BE2C (cell line): ENCODE data around the gene RNF19B.

ENCODE experiments used
- DNase-seq: peaks from one replicate; pipeline ENCODE4 v3.0.0-alpha.2; 2020
- H3K27me3 ChIP-seq: fragments of 250-450 bp; sonication (Bioruptor Pico); 2 replicates; pipeline ENCODE4 v1.5.1; 2020; ENCODE audit warnings: mild to moderate bottlenecking
- H3K36me3 ChIP-seq: fragments of 250-450 bp; sonication (Bioruptor Pico); 2 replicates; pipeline ENCODE4 v1.5.1; 2020; ENCODE audit warnings: mild to moderate bottlenecking
- H3K4me1 ChIP-seq: fragments of 250-450 bp; sonication (Bioruptor Pico); 2 replicates; pipeline ENCODE4 v1.5.1; 2020
- H3K4me3 ChIP-seq: 2 replicates; pipeline ENCODE4 v1.5.1; 2011; ENCODE audit warnings: low read depth, low read length
- H3K9me3 ChIP-seq: fragments of 250-450 bp; sonication (Bioruptor Pico); 2 replicates; pipeline ENCODE4 v1.5.1; 2020
- CTCF ChIP-seq: IDR thresholded peaks from 2 replicates; pipeline ENCODE4 v1.5.1; 2012; ENCODE audit warnings: mild to moderate bottlenecking, low read depth, low read length

The RNF19B gene

GRCh38 chr1:32904797-32905196 is 59.8 kb downstream of the RNF19B start:
- no peak overlapping the region for H3K4me3 ChIP-seq
- H3K9me3 ChIP-seq, result no peaks in the 10 kb centered on the region
- TF ChIP-seq CTCF, result no peak
- no peak for DNase-seq
- H3K27me3 ChIP-seq, result peaks cover 20% of the 10 kb centered on the region
- H3K36me3 ChIP-seq, result no peaks in the 10 kb centered on the region
- no peaks in the 10 kb centered on the region for H3K4me1 ChIP-seq

GRCh38 chr1:32903991-32904785 is 60.4 kb downstream of the RNF19B start:
- Histone ChIP-seq H3K4me1 (no peaks in the 10 kb centered on the region), H3K36me3 (no peaks in the 10 kb centered on the region), H3K4me3 (no peak overlapping the region), H3K9me3 (no peaks in the 10 kb centered on the region), H3K27me3 (peaks cover 20% of the 10 kb centered on the region)
- no peak for DNase-seq
- no peak for TF ChIP-seq CTCF

- no peaks in the 10 kb centered on the region for H3K9me3 ChIP-seq
- peaks cover 20% of the 10 kb centered on the region for H3K27me3 ChIP-seq
- DNase-seq, result no peak
- no peak for TF ChIP-seq CTCF
- no peaks in the 10 kb centered on the region for H3K36me3 ChIP-seq
- H3K4me3 ChIP-seq, result no peak overlapping the region
- no peaks in the 10 kb centered on the region for H3K4me1 ChIP-seq
Observed at GRCh38 chr1:32902535-32902920, 62.1 kb downstream of the RNF19B start.

GRCh38 chr1:32901823-32902534 is 62.6 kb downstream of the RNF19B start:
- Histone ChIP-seq H3K36me3 (no peaks in the 10 kb centered on the region), H3K4me1 (no peaks in the 10 kb centered on the region), H3K9me3 (no peaks in the 10 kb centered on the region), H3K27me3 (peaks cover 20% of the 10 kb centered on the region), H3K4me3 (no peak overlapping the region)
- TF ChIP-seq CTCF, result no peak
- DNase-seq, result no peak

GRCh38 chr1:32900956-32901822 is 63.4 kb downstream of the RNF19B start, which contains the start of gene TMEM54:
Gene TMEM54 (minus strand): TSS chr1:32901389. CDS start chr1:32901238, 151 bp downstream.
- peak within 1 kb of the TSS; percentile 11; the same call in 1 of the 2 replicates for H3K4me3 ChIP-seq
- DNase-seq, result no peak
- H3K27me3 ChIP-seq, result peaks cover 20% of the 10 kb centered on the region
- H3K9me3 ChIP-seq, result no peaks in the 10 kb centered on the region
- no peaks in the 10 kb centered on the region for H3K36me3 ChIP-seq
- TF ChIP-seq CTCF, result no peak
- H3K4me1 ChIP-seq, result no peaks in the 10 kb centered on the region
